Astrocyte (in vitro differentiated cells and primary cell): ENCODE results near the gene TMEM170B. TPM values are rescaled to one million over a fixed set of nuclear protein-coding genes. Genes with fewer than 3 reads are reported as not detected.

Experiments used
- DNase-seq: peaks from one replicate; pipeline ENCODE4 v3.0.0-alpha.2; 2010; ENCODE audit warnings: low read depth
- FAIRE-seq: peaks from 2 replicates; lab custom pipeline; 2011; peaks lifted over from hg19 to GRCh38; lab: Jason Lieb, UNC
- H2AFZ ChIP-seq: 2 replicates; pipeline ENCODE4 v1.6.0; 2012; ENCODE audit warnings: low read depth, low read length, inconsistent platforms
- H3K27ac ChIP-seq: 2 replicates; pipeline ENCODE4 v1.5.1; 2011; ENCODE audit warnings: low read depth, low read length, inconsistent platforms
- H3K27me3 ChIP-seq: 2 replicates; pipeline ENCODE4 v1.6.0; 2011; ENCODE audit warnings: low read length, inconsistent platforms; ENCODE audit not compliant: insufficient read depth
- H3K36me3 ChIP-seq: 2 replicates; pipeline ENCODE4 v1.5.1; 2011; ENCODE audit warnings: low read length, inconsistent platforms; ENCODE audit not compliant: insufficient read depth
- H3K4me1 ChIP-seq: 2 replicates; pipeline ENCODE4 v1.5.1; 2011; ENCODE audit warnings: low read length, inconsistent platforms; ENCODE audit not compliant: insufficient read depth
- H3K4me2 ChIP-seq: 2 replicates; pipeline ENCODE4 v1.6.0; 2012; ENCODE audit warnings: low read length, inconsistent platforms
- H3K4me3 ChIP-seq: 2 replicates; pipeline ENCODE4 v1.5.1; 2011; ENCODE audit warnings: low read depth, mild to moderate bottlenecking, low read length, inconsistent platforms; ENCODE audit not compliant: insufficient read depth
- H3K79me2 ChIP-seq: 2 replicates; pipeline ENCODE4 v1.6.0; 2012; ENCODE audit warnings: mild to moderate bottlenecking, low read length, inconsistent platforms; ENCODE audit not compliant: insufficient read depth
- H3K9ac ChIP-seq: 2 replicates; pipeline ENCODE4 v1.6.0; 2012; ENCODE audit warnings: mild to moderate bottlenecking, low read length, inconsistent platforms
- H3K9me3 ChIP-seq: 2 replicates; pipeline ENCODE4 v1.5.1; 2012; ENCODE audit warnings: low read depth, mild to moderate bottlenecking, low read length, inconsistent platforms; ENCODE audit not compliant: insufficient read depth
- H4K20me1 ChIP-seq: 2 replicates; pipeline ENCODE4 v1.6.0; 2012; ENCODE audit warnings: low read length, inconsistent platforms; ENCODE audit not compliant: insufficient read depth
- H3K27ac Mint-ChIP-seq: one replicate; pipeline ENCODE4 v1.8.0; 2021; ENCODE audit warnings: mild to moderate bottlenecking, mixed read lengths; ENCODE audit not compliant: unreplicated experiment
- H3K27me3 Mint-ChIP-seq: one replicate; pipeline ENCODE4 v1.8.0; 2021; ENCODE audit warnings: low read depth, mixed read lengths; ENCODE audit not compliant: unreplicated experiment
- H3K36me3 Mint-ChIP-seq: one replicate; pipeline ENCODE4 v1.8.0; 2021; ENCODE audit warnings: low read depth, mixed read lengths; ENCODE audit not compliant: unreplicated experiment
- H3K4me1 Mint-ChIP-seq: one replicate; pipeline ENCODE4 v1.8.0; 2021; ENCODE audit warnings: low read depth, mixed read lengths; ENCODE audit not compliant: unreplicated experiment
- H3K4me3 Mint-ChIP-seq: one replicate; pipeline ENCODE4 v1.8.0; 2021; ENCODE audit warnings: mild to moderate bottlenecking, moderate library complexity, mixed read lengths; ENCODE audit not compliant: unreplicated experiment
- H3K9me3 Mint-ChIP-seq: one replicate; pipeline ENCODE4 v1.8.0; 2021; ENCODE audit warnings: mild to moderate bottlenecking, mixed read lengths; ENCODE audit not compliant: unreplicated experiment
- EZH2 ChIP-seq: IDR thresholded peaks from 2 replicates; pipeline ENCODE4 v1.6.1; 2012; ENCODE audit warnings: mild to moderate bottlenecking, low read length, inconsistent platforms; ENCODE audit not compliant: insufficient read depth
- total RNA-seq: library from RNA; stranded (reverse); gene quantifications from 2 replicates; pipeline ENCODE4 v1.2.1, GENCODE V29; 2021
- TF ChIP-seq, protein P1 (sequence below): IDR thresholded peaks from 2 replicates; pipeline ENCODE4 v1.5.1; 2011; ENCODE audit warnings: low read depth, mild to moderate bottlenecking, inconsistent platforms, low read length, moderate library complexity; ENCODE audit not compliant: insufficient read depth

TMEM170B gene
- total RNA-seq, 1 donor from 2014 or later, result 2.5 TPM

DNA sequence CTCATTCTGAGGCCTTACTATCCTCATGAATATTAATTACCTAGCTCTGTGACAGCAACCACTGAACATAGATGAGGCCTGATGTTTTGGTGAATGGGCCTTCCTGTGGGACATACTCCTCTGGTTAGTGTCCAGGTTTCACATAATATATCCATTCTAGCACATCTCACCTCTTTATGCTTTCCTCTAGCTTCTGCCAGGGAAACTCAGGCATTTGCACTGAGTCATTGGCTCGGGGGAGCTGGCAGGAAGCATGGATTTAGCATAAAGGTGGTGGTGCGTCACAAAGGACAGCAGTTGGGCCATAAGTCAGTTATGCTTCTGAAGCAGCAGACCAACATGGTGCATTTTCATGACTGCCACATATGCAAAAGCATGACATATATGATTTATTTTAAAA lies 37.5 kb upstream of the TMEM170B start:
- Mint-ChIP-seq H3K4me3 (no peak overlapping the region), H3K9me3 (no peaks in the 10 kb centered on the region), H3K36me3 (no peaks in the 10 kb centered on the region), H3K4me1 (peaks cover 16% of the 10 kb centered on the region), H3K27ac (peak overlapping the region; percentile 5), H3K27me3 (no peaks in the 10 kb centered on the region)
- Histone ChIP-seq H3K36me3 (no peaks in the 10 kb centered on the region), H3K27me3 (no peaks in the 10 kb centered on the region), H3K79me2 (no peaks in the 10 kb centered on the region), H2AFZ (no peak overlapping the region), H3K4me1 (peaks cover 10% of the 10 kb centered on the region), H3K9ac (no peak overlapping the region), H3K4me2 (peak overlapping the region; percentile 13), H3K9me3 (no peaks in the 10 kb centered on the region), H4K20me1 (no peaks in the 10 kb centered on the region), H3K4me3 (no peak overlapping the region), H3K27ac (peak overlapping the region; percentile 32)
- TF ChIP-seq, protein P1, sequence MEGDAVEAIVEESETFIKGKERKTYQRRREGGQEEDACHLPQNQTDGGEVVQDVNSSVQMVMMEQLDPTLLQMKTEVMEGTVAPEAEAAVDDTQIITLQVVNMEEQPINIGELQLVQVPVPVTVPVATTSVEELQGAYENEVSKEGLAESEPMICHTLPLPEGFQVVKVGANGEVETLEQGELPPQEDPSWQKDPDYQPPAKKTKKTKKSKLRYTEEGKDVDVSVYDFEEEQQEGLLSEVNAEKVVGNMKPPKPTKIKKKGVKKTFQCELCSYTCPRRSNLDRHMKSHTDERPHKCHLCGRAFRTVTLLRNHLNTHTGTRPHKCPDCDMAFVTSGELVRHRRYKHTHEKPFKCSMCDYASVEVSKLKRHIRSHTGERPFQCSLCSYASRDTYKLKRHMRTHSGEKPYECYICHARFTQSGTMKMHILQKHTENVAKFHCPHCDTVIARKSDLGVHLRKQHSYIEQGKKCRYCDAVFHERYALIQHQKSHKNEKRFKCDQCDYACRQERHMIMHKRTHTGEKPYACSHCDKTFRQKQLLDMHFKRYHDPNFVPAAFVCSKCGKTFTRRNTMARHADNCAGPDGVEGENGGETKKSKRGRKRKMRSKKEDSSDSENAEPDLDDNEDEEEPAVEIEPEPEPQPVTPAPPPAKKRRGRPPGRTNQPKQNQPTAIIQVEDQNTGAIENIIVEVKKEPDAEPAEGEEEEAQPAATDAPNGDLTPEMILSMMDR, result no peak
- TF ChIP-seq EZH2, result no peak
- peak; percentile 86 for DNase-seq
- peak; percentile 41 for FAIRE-seq

DNA sequence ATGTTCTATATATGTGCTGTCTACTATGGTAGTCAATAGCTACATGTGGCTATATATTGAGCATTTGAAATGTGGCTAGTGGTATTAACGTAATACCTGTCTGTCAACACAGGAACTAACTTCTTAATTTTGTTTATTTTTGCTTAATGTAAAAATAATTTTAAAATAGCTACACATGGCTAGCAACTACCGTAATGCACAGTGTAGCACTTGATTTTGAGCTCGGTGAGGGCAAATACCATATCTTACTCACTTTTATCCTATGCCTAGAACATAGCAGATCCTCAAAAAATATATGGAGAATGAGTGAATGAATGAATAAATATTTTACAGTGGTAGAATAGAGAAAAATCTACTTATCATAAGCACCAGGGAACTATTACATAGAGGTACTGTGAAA lies 28.1 kb upstream of the TMEM170B start:
- no peak for FAIRE-seq
- H3K36me3 Mint-ChIP-seq, result no peaks in the 10 kb centered on the region

DNA sequence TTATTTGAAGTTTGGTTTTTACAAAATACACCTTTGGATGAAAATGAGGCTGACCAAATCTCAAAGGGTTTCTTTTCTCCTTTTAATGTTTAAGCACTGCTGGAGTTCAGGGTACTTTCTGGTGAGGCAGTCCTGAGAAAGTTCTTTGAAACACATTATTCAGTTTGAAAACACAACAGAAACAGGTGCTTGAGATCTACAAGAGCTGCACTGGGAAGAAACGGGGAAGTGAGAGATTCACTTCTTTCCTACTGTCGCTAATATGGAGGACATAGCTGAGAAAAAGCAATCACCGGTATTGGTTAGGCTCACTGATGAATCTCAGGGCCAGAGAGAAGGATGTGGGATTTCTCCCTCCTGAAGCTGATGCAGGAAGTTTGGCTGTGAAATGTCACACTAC lies 22.9 kb upstream of the TMEM170B start:
- Mint-ChIP-seq H3K36me3 (no peaks in the 10 kb centered on the region), H3K4me1 (no peaks in the 10 kb centered on the region), H3K27me3 (no peaks in the 10 kb centered on the region), H3K27ac (no peak overlapping the region), H3K4me3 (no peak overlapping the region), H3K9me3 (peaks cover 2% of the 10 kb centered on the region)
- DNase-seq (no peak), FAIRE-seq (no peak)
- no peaks in the 10 kb centered on the region for H4K20me1 ChIP-seq
- H3K79me2 ChIP-seq, result no peaks in the 10 kb centered on the region
- H3K36me3 ChIP-seq, result no peaks in the 10 kb centered on the region
- H3K9me3 ChIP-seq, result no peaks in the 10 kb centered on the region
- H3K27me3 ChIP-seq, result no peaks in the 10 kb centered on the region
- no peak overlapping the region for H3K4me2 ChIP-seq
- no peak for TF ChIP-seq EZH2
- TF ChIP-seq, protein P1, result no peak
- no peaks in the 10 kb centered on the region for H3K4me1 ChIP-seq
- H3K9ac ChIP-seq, result no peak overlapping the region
- H2AFZ ChIP-seq, result no peak overlapping the region
- no peak overlapping the region for H3K27ac ChIP-seq
- H3K4me3 ChIP-seq, result no peak overlapping the region

More for the DNA sequence above, 28.1 kb upstream of the TMEM170B start:
- H3K79me2 ChIP-seq, result no peaks in the 10 kb centered on the region
- no peak overlapping the region for H3K27ac ChIP-seq
- H3K36me3 ChIP-seq, result no peaks in the 10 kb centered on the region
- no peaks in the 10 kb centered on the region for H3K27me3 Mint-ChIP-seq
- H3K4me1 Mint-ChIP-seq, result no peaks in the 10 kb centered on the region
- H3K9me3 ChIP-seq, result no peaks in the 10 kb centered on the region
- H3K4me3 Mint-ChIP-seq, result no peak overlapping the region
- H4K20me1 ChIP-seq, result no peaks in the 10 kb centered on the region
- no peaks in the 10 kb centered on the region for H3K27me3 ChIP-seq
- H3K4me2 ChIP-seq, result no peak overlapping the region
- no peak overlapping the region for H3K9ac ChIP-seq
- TF ChIP-seq, protein P1, result no peak
- no peaks in the 10 kb centered on the region for H3K4me1 ChIP-seq
- H3K4me3 ChIP-seq, result no peak overlapping the region
- H2AFZ ChIP-seq, result no peak overlapping the region
- DNase-seq, result no peak
- no peak overlapping the region for H3K27ac Mint-ChIP-seq
- no peaks in the 10 kb centered on the region for H3K9me3 Mint-ChIP-seq
